ENCODE data around the gene DDX23.
"Not testable (repeated sequence)": the region's sequence is repeated elsewhere in the genome, so short reads cannot be mapped to it uniquely, and the experiment has no call there.

DDX23 gene

GRCh38 chr12:48851883-48852733, at the start of gene DDX23:
Gene DDX23 (minus strand): TSS chr12:48852163. CDS start chr12:48845782, 6,381 bp downstream.
- DNase-seq (ENCODE audit: low read depth in 2 of 2), result peak; percentile 86 to 90

DNA sequence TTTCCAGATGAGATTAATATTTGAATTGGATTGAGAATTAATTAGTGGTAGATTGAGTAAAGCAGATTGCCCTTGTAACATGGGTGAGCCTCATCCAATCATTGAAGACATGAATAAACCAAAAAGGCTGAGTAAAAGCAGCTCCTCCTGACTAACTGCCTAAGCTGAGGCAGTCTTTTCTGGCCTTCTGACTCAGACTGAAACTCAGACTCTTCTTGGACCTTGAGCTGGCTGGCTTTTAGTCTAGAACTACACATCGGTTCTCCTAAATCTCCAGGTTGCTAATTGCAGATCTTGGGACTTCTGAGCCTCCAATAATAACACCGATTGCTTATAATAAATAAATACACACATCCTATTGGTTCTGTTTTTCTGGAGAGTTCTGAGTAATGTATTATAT, 49.3 kb upstream of the DDX23 start:
- DNase-seq (ENCODE audit: low read depth in 2 of 2), result no peak

DNA sequence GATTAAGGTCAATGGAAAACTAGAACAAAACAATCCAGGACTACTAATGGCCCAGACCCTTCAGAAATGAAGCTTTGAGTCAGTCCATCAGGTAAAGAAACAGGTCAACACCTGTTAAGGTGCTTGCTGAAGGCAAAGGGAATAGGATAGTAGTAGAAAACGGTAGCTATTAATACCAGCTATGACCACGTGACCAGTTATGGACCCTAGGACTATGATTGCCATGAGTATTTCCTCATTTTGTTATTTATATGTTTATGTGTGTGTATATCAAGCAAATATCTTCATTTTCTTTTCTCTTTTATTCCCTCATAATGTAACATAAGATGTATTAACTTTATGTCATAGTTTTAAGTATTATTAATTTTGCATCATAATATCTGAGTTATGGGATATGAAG, 47.7 kb upstream of the DDX23 start:
- no peak for DNase-seq (ENCODE audit: low read depth in 2 of 2)

- no peak for DNase-seq (ENCODE audit: low read depth in 2 of 2)
Measured at GRCh38 chr12:48894271-48894670, 42.3 kb upstream of the DDX23 start.

- peak; percentile 49 to 77 for DNase-seq (ENCODE audit: low read depth in 2 of 2)
Measured at GRCh38 chr12:48890657-48891418, 38.9 kb upstream of the DDX23 start.

DNA sequence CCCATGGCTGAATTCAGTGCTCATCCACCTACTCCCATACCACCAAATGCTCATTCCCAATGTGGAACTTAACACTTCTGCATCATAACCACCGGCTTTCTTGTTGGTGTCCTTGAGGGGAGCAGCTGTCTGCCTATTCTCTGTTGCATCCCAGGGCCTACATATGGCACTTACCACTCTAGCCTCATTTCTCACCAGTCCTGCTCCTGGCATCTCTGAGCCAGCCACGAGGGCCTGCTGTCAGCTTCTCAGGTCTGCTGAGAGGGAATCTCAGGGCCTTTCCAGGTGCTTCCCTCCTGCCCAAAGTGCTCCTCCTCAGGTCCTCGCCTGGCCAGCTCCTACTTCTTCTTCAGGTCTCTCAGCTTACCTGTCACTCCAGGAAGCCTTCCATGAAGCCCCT, 37.7 kb upstream of the DDX23 start:
- DNase-seq (ENCODE audit: low read depth in 2 of 2), result no peak

- no peak for DNase-seq (ENCODE audit: low read depth in 2 of 2)
Measured at GRCh38 chr12:48883305-48884161, 31.6 kb upstream of the DDX23 start.

DNA sequence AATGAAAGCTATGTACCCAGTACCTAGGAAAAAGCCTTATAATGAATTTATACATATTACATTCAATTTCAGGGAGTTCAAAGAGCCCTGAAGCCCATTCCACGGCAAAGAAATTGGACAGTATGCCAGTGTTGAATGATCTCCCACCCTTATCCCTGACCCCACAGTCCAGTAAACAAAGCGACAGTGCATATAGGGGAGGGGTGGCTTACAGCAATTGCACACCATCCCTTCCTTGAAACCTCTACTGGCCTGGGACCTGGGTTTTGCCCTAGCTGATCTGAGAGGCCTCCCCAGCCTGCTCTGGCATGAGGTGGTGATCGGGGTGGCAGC, 31.0 kb upstream of the DDX23 start:
- no peak for DNase-seq (ENCODE audit: low read depth in 2 of 2)

DNA sequence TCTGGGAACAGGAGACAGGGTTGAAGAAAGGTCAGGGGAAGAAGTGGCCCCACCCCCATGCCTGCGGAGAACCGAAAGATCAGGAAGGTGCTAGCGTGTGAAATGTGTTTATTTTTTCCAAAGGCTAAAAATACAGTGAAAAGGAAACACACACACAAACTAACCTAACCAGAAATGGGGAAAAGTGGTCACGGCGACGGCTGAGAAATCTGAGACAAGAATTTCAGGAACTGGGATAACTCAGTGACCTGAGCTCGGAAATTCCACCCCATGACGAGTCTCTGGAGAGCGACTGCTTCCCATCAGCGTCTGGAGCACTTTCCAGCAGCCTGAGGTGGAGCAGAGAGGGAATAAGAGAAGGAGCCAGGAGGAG, 30.3 kb upstream of the DDX23 start:
- no peak for DNase-seq (ENCODE audit: low read depth in 2 of 2)

- no peak for DNase-seq (ENCODE audit: low read depth in 2 of 2)
Measured at GRCh38 chr12:48881686-48882314, 29.8 kb upstream of the DDX23 start.

DNA sequence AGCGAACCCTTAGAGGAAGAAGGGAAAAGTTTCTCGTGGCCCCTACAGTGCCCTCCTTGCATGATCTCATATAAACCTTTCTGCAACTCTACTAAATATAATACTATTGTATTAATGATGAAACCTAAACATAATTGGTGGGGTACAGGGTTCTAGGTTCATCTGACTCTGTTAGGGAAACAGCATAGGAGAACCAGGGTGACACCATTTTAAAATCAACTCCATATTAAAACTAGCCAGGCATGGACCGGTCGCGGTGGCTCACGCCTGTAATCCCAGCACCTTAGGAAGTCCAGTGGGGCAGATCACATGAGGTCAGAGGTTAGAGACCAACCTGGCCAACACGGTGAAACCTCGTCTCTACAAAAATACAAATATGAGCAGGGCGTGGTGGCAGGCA, 28.7 kb upstream of the DDX23 start:
- no peak for DNase-seq (ENCODE audit: low read depth in 2 of 2)

- no peak for DNase-seq (ENCODE audit: low read depth in 2 of 2)
Measured at GRCh38 chr12:48878548-48878947, 26.6 kb upstream of the DDX23 start.

GRCh38 chr12:48875944-48876515, 24.1 kb upstream of the DDX23 start:
- DNase-seq (ENCODE audit: low read depth in 2 of 2), result no peak

DNA sequence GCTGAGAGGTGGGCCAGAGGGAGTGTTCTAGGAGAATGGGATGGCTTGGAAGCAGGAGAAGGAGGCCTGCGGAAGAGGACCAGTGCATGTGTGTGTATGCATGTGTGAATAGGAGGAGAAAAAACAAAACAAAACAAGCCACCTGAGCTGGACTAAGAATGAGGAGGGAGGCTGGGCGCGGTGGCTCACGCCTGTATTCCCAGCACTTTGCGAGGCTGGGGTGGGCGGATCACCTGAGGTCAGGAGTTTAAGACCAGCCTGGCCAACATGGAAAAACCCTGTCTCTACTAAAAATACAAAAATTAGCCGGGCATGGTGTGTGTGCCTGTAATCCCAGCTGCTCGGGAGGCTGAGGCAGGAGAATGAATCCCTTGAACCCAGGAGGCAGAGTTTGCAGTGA, 21.6 kb upstream of the DDX23 start:
- not testable (repeated sequence) for DNase-seq (ENCODE audit: low read depth in 2 of 2)

DNA sequence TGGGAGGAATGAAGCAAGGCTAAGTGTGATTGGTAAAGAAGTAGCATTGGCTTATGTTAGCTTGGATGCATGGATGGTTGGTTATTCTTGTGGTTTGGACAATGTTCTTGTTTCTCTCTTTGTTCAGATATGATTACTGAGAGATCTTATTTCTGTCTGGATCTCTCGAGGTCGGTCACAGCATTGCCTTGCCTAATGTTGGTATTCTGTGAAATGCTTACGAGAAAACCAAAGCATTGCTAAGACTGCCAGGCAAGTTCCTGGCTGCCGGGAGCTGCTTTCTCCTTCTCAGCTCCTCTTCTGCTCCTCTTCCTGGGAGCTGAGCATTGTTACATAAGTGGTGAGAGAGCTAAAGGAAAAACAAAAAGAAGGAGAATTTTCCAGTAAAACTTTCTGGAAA, 21.1 kb upstream of the DDX23 start:
- no peak for DNase-seq (ENCODE audit: low read depth in 2 of 2)

- DNase-seq (ENCODE audit: low read depth in 2 of 2), result no peak
Measured at GRCh38 chr12:48869191-48869590, 17.2 kb upstream of the DDX23 start.

GRCh38 chr12:48868451-48868850, 16.5 kb upstream of the DDX23 start:
- DNase-seq (ENCODE audit: low read depth in 2 of 2), result no peak

DNA sequence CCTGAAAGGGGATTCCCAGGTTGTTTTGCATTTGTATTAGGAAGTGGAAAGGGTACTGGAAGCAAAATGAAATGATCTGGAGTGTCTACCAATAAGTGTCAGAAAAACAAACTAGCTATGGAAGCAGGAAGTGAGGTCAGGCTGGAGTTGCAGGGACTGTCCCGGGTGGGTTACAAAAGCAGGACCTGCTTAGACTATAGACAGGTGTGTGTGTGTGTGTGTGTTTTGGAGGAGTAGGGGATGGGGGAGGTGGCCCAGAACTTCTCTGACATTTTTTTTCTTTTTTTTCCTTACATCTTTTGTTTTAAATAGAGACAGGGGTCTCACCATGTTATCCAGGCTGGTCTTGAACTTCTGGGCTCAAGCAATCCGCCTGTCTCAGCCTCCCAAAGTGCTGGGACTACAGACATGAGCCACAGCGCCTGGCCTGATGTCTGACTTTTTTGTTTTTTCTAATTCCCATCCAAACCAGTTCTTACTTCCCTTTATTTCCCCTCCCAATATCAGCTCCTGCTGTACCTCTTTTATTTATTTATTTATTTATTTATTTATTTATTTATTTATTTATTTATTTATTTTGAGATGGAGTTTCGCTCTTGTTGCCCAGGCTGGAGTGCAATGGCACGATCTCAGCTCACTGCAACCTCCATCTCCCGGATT, 14.2 kb upstream of the DDX23 start:
- DNase-seq (ENCODE audit: low read depth in 2 of 2), result no peak

- DNase-seq (ENCODE audit: low read depth in 2 of 2), result peak; percentile 78 to 79
Measured at GRCh38 chr12:48865281-48866051, 13.5 kb upstream of the DDX23 start, which contains the start of gene RND1. Gene RND1 (minus strand): TSS chr12:48865870. CDS start chr12:48865767, 103 bp downstream.

DNA sequence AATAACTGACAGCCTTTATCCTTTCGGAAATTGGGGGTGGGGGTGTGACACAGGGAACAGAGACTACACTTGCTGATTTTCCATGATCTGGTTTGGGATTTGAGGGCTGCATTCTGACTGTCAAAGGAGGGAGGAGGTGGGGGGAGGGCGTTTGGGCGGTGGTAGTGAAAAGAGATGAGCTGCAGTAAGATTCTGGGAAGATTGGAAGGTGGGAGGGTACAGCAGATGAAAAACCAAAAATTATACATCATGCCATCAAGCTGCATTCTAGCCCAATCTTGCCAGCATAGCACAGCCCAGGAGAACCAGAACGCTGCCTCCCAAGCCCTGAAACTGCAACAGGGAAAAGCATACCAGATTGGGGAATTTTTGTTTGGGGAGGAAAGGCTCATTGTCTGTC, 11.3 kb upstream of the DDX23 start:
- no peak for DNase-seq (ENCODE audit: low read depth in 2 of 2)
